Measurements from ENCODE around the gene OPRD1.

Gene OPRD1

DNA sequence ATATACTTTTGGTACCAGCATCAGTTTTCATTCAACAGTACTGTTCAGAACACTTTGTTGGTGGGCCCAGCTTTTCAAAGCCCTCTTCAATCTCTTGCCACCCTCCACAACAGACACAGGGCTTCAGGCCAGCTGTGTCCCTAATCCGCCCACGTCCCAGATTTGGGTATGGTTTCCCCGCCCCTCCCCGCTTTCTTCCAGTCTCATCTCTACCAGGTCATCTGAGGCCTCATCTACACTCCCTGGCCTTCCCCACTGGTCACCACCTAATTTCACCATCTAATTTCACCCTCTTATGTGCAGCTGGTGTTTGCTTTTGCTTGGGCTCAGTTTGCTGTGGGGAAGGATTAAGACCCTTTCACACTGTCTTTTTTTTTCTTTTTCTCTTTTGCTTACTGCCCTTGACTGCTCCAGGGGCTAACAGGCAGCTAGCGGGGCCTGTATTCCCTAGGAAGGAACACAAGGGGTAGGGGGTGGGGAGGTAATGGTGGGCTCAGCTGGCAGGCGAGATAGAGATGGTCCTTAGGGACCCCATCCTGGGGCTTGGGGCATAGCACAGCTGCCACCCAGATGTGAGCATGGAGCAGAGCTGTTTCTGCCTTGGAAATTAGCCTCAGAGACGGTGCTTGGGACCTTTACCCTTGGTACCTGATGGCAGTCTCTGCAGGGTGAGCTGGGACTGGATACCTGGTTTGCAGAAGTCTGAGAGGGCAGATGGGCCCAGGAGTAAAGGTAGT lies 98.6 kb downstream of the OPRD1 start:
- no peak for DNase-seq (ENCODE audit: low read depth)

DNA sequence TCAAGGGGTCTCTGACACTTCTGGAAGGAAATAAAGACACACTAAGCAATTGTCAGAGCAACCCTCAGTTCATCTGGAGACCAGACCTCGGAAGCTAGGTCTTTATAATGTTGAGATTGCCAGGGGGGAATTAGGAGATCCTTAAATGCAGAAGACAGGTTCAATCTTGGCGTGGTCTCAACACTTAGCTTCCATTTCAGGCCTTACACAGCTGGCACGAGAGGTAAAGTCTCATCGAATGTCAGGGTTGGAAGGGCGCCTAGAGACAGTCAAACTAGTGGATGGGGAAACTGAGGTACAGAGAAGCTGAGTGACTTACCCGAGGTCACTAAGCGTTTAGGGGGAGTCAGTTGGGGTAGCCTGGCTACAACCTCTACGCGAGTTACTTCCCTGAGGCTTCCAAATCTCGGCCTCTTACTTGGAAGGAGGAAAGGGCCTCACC lies 101.8 kb downstream of the OPRD1 start:
- no peak for DNase-seq (ENCODE audit: low read depth)

DNA sequence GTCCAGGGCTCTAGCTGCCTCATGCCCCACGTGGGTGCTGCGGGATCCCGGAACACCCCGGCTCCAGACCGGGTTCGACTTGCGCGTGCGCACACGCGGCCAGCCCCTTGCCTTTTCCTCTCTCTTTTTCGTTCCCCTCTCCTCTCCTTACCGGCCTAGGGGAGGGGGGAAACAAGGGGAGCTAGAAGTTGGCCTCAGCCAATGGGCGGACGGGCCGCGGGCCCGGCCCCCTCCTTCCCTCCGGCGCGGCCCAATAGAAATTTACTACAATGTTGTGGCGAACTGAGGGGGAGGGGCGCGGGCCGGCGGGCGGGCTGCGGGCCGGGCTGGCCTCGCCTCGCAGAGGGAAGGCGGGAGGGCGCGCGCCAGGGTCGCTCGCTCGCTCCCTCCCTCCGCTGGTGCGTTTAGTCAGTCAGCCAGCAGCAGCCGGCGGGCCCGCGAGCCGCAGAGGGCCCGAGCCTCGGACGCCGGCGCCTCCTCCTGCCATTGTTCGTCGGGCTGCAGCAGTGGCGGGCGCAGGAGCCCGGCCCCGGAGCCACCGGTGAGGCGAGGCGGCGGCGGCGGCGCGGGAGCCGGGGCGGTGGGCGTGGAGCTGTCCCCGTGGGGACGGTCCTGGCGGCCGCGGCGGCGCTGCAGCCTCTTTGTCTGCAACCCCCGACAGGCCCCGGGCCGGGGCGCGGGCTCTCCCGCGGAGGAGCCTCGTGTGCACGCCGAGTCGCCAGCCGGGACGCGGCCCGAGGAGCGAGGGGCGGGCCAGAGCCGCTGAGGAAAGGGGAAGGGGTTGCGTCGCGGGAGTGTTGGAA lies 102.5 kb downstream of the OPRD1 start, which contains the start of gene EPB41:
Gene EPB41 (plus strand): TSS at position 342 of the 803 bp plus-strand sequence. CDS start 72,869 bp downstream, outside the sequence.
- peak; percentile 88 for DNase-seq (ENCODE audit: low read depth)

DNA sequence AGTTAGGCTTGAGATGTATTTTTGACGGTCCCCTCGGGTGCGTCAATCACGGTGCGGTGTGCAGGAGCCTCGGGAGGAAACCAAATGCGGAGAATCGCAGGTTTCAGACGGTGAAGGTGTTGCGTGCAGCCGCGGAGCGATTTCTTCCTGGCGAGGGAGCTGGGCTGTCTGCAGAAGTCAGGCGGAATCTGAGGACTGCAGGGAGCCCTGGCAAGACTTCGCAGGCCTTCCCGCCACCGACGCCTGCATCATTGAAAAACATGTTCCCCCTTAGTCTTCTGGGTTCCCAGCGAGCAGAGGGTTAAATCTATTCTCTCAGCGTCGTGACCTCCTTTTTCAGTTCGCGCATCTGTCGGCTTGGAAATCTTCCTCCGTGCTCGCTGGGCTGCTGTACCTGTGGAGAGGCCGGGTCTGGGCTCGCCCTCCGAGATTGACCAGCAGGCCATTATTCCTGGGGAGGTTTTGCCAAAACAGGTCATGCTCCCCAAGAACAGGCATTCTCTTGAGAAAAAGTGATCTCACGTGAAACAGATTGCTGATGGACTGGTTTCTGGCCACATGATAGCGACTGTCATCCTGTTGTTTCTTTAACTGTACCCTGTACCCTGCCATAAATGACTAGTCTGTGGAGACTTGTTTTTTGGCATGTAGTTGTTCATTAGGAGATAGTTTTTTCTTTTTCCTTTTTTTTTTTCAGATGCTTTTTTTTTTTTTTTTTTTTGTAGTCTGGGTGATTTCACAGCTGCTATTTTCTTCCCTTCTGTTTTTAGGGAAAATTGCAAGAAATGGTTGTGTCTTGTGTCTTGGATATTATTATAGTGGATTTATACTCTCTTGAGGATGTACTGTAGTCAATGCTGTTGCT lies 103.3 kb downstream of the OPRD1 start:
- peak; percentile 28 for DNase-seq (ENCODE audit: low read depth)

DNA sequence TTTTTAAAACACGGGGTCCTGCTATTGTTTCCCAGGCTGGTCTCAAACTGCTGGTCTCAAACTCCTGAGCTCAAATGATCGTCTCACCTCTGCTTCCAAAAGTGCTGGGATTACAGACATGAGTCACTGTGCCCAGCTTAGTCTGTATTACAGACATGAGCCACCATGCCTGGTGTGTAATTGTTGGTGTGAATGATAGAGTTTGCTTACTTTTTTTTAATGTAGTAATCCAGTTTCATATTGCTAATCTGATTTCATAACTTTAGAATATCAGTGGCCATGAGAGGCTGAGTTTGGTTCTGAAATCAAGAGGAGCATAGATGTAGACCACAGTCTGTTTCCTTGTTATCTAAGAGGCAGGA lies 105.8 kb downstream of the OPRD1 start:
- no peak for DNase-seq (ENCODE audit: low read depth)
